ENCODE measurements around the gene BEGAIN. TPM values are rescaled to one million over a fixed set of nuclear protein-coding genes. Genes with fewer than 3 reads are reported as not detected.

BEGAIN gene
- total and polyA plus RNA-seq, 2 of the 8 experiments (the other 6 are each of a cell fraction or from before 2014, with no cell fraction given): 2.9 to 3.0 TPM

- Histone ChIP-seq H3K27ac (ENCODE audit: low read depth, low read length) (no peak overlapping the region), H3K79me1 (ENCODE audit: low read depth, low read length) (no peaks in the 10 kb centered on the region), H3K36me3 (ENCODE audit: control insufficient read depth in 2 of 4, insufficient read depth in 4 of 4, low read length in 3 of 4) (no peaks in the 10 kb centered on the region), H3K56ac (replicated peaks; ENCODE audit: insufficient read length, low read depth, low read length) (no peak overlapping the region), H3K4ac (replicated peaks; ENCODE audit: insufficient read length, low read depth, low read length) (no peak overlapping the region), H3K27me3 (replicated peaks in 1 of 4; ENCODE audit: control insufficient read depth in 3 of 4, extremely low read depth in 1 of 4, insufficient read depth in 3 of 4, low read length in 3 of 4) (peaks cover 20 to 37% (median 33%) of the 10 kb centered on the region in 4 experiments), H2AFZ (ENCODE audit: low read length) (no peak overlapping the region), H3K9ac (replicated peaks in 1 of 4; ENCODE audit: extremely low read depth in 1 of 4, low read depth in 3 of 4, low read length in 3 of 4) (no peak overlapping the region), H3K4me1 (replicated peaks in 1 of 4; ENCODE audit: control insufficient read depth in 3 of 4, insufficient read depth in 4 of 4, low read length in 3 of 4) (peaks cover 0 to 15% (median 3%) of the 10 kb centered on the region in 4 experiments; a peak in 3 of 7 replicates), H3K23ac (ENCODE audit: insufficient read length) (no peak overlapping the region), H3K18ac (ENCODE audit: extremely low read depth, low read length) (no peak overlapping the region), H2BK12ac (ENCODE audit: low read depth, low read length) (no peak overlapping the region), H4K20me1 (replicated peaks in 1 of 2; ENCODE audit: control insufficient read depth in 1 of 2, insufficient read depth in 2 of 2, low read length in 2 of 2) (no peaks in the 10 kb centered on the region), H4K5ac (ENCODE audit: insufficient read length, low read depth, low read length) (no peak overlapping the region), H3K4me2 (ENCODE audit: insufficient read depth in 1 of 2, low read depth in 2 of 2, low read length in 2 of 2) (peak overlapping the region; percentile 76 to 77; a peak in 2 of 4 replicates), H2BK15ac (ENCODE audit: low read length) (no peak overlapping the region), H4K8ac (ENCODE audit: extremely low read depth, insufficient read depth, low read length) (no peak overlapping the region), H3K4me3 (ENCODE audit: extremely low read depth in 1 of 4, insufficient read depth in 2 of 4, low read depth in 3 of 4, low read length in 4 of 4) (0 out of 8 replicates have a peak overlapping the region, but pooled peaks of 1 of the 4 experiments have one; percentile 70), H2BK5ac (ENCODE audit: low read depth, low read length) (no peak overlapping the region), H2BK120ac (replicated peaks; ENCODE audit: low read depth, low read length) (no peak overlapping the region), H3K14ac (ENCODE audit: insufficient read length) (no peak overlapping the region), H3K23me2 (ENCODE audit: low read depth, low read length) (peaks cover 12% of the 10 kb centered on the region; the same call in 1 of the 2 replicates), H4K91ac (replicated peaks; ENCODE audit: insufficient read length, low read length) (no peak overlapping the region), H3K79me2 (ENCODE audit: control insufficient read depth in 1 of 2, insufficient read depth in 2 of 2, low read length in 2 of 2) (no peaks in the 10 kb centered on the region), H2BK20ac (ENCODE audit: low read length) (no peak overlapping the region), H2AK5ac (ENCODE audit: low read depth, low read length) (no peak overlapping the region), H3K9me3 (ENCODE audit: insufficient read depth in 2 of 2, low read depth in 1 of 2, low read length in 1 of 2) (no peaks in the 10 kb centered on the region)
- DNase-seq (ENCODE audit: low read depth in 1 of 2, low spot score in 2 of 2) (no peak), FAIRE-seq (no peak)
- ChIA-PET CTCF (ENCODE audit: partially characterized antibody) (interaction anchor here (0.7 to 1.2 kb wide), 3 partner anchors 15 to 77 kb away, joined by 3 read pairs; no protein-coding TSS in a partner anchor), POLR2A (ENCODE audit: partially characterized antibody) (no interaction called here)
- TF ChIP-seq TEAD4 (IDR thresholded peaks at IDR 0.05; ENCODE audit: low read depth, low read length) (no peak), YY1 (IDR thresholded peaks at IDR 0.05; ENCODE audit: low read depth, low read length) (no peak), CBX5 (IDR thresholded peaks at IDR 0.05; ENCODE audit: low read depth, low read length) (no peak), JUN (IDR thresholded peaks at IDR 0.05; ENCODE audit: low read depth, low read length) (no peak), PHF8 (conservative IDR thresholded peaks at IDR 0.05; ENCODE audit: low read depth, low read length) (no peak), RFX5 (IDR thresholded peaks at IDR 0.05; ENCODE audit: borderline replicate concordance, low read depth, low read length) (no peak)
- 94% methylated on average over 23 of the region's 23 CpGs; no CpG with 5 or more reads in 1 of the 2 experiments for WGBS, 2 experiments (ENCODE audit: extremely low coverage in 1 of 2, insufficient coverage in 1 of 2, insufficient read length in 1 of 2, insufficient replicate concordance in 2 of 2, low coverage in 1 of 2, low lambda C conversion rate in 2 of 2, missing lambda C conversion rate in 1 of 2)
These were observed 1.6 kb downstream of the BEGAIN start for GRCh38 chr14:100585448-100586152.

Data from H1 (cell line).